GM12892 (cell line): ENCODE results near the gene TUBB6.

Source experiments
- POLR2A ChIP-seq: IDR thresholded peaks from 2 replicates; pipeline ENCODE4 v1.6.1; 2011; ENCODE audit warnings: low read depth, low read length, control low read depth
- POLR2AphosphoS5 ChIP-seq: IDR thresholded peaks from 2 replicates; pipeline ENCODE4 v1.6.1; 2011; ENCODE audit warnings: low read depth, low read length, control low read depth
- TAF1 ChIP-seq: IDR thresholded peaks from 2 replicates; pipeline ENCODE4 v1.6.1; 2011; ENCODE audit warnings: low read depth, mild to moderate bottlenecking, control low read depth, low read length, borderline replicate concordance

DNA sequence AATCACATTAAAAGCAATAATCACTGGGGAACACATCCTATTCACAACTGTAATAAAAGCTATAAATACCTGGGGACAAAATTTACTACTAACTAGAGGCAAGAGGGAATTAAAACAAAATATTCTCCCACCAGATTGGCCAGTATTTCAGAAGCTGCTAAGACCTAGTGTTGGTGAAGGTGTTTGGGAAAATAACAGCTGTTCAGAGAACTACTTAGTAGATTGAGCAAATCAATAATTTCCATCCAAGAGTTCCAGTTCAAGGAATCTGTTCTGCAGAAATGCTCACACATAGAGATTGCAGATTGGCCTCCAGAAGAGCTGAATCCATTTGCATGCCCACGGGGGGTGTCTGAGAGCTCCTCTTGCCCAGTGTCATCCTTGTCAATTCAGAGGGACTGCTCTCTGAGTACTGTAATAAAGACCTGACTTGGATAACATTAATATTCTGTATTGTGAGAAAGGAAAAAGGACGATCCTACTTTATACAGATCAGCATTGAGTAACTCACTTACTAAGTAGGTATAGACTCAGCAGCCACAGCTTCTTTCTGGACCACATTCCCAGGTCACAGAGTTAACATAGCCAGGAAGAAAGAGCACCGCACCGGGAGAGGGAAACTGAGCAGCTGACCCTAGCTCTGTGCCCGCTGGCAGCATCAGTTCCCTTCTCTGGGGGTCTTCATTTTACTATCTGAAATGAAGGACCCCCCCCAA is 5.6 kb downstream of the TUBB6 start:
- no peak for TF ChIP-seq POLR2AphosphoS5
- no peak for TF ChIP-seq POLR2A
- no peak for TF ChIP-seq TAF1
